CD4-positive, alpha-beta T cell treated with Interleukin-10 for 1 hour (primary cell): ENCODE measurements around the gene MLLT11.
A peak's percentile ranks its signal among the peaks of the same experiment; 100 is the strongest.

Source experiments
- DNase-seq: peaks from one replicate; pipeline ENCODE4 v3.0.0-alpha.2; 2020

Gene MLLT11, protein sequence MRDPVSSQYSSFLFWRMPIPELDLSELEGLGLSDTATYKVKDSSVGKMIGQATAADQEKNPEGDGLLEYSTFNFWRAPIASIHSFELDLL

DNA sequence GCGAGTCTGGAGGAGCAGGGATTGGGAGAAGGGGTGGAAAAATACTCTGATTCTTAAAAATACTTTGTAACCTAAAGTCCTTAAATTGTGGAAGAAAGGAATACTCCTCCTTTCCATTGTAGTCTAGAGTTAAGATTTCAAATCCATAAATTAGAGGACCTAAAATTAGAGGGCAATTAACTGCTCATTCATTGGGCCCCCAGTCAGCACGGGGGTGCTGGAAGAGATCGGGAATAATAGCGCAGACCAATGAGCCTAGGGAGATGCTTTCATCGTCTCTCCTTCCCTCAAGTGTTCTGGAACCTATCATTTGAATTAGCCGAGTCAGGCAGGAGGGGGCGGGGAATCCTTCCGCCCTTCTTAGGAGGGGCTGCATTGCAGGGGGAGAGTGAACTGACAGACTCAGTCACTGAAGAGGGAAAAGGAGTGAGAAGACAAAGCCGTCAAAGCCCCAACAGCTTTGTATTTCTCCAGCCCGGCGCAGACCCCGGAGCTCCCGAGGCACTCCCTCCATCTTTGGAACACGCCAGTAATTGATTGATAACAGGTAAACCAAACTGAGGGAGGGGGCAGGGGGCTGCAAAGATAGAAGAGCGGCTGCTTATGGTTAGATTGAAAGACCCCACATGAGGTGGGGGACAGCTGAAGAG lies at the start of gene MLLT11:
MLLT11 (plus strand) TSS at position 391 of the 650 bp plus-strand sequence. CDS start 6,828 bp downstream, outside the sequence.
- no peak for DNase-seq

DNA sequence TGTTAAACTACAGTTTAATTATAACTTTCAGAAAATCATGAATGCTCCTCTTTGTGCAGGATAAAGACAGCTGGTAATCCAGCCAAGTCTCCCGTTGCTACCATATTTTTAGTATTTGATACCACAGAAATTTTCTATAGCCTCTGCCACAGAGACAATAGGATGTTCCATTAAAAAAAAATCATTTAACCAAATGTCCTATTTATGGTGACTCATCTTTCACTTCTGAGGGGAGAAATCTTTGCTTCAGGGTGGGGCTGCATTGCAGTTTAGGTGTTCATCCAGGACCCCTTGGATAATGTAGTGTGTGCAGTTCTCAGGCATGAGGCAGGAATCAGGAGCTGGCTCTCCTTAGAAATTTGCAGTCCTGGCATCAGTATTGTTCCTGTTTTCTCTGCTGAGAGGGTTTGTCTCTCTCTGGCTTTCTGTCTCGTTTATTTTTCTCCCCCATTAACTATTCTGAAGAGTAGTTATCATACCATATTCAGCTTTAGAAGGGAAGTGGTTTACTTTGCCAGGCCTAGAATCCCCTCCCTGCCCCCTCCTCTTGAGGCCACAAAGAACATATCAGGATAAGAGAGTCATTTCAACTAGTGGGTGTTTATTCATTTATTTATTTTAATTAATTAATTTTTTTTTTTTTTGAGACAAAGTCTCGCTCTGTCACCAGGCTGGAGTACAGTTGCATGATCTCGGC lies 48.9 kb upstream of the MLLT11 start:
- no peak for DNase-seq

DNA sequence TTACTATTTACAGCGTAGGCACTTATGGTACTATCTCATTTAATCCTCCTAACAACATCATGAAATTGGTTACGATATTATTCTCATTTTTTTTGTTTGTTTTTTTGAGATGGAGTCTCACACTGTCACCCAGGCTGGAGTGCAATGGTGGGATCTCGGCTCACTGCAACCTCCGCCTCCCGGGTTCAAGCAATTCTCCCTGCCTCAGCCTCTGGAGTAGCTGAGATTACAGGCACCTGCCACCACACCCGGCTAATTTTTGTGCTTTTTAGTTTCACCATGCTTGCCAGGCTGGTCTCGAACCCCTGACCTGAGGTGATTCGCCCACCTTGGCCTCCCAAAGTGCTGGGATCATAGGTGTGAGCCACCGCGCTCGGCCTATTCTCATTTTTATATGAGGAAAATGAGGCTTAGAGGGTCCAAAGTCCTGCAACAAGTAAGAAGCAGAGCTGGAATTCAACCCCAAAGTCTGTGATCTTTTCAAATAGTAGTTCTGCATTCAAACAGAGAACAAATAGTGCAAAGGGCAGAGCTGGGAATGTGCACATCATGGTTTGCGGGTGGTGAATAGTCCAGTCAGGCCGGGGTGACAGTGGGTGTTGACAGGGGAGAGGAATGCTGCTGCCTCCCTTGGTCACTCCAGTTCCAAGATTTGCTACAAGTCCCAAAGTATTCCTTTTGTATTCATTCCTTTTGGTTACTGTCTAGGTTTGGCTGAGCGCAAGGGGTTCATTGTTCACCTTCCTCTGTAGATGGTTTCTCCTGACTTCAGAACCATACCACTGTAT lies 47.3 kb upstream of the MLLT11 start:
- DNase-seq: no peak

DNA sequence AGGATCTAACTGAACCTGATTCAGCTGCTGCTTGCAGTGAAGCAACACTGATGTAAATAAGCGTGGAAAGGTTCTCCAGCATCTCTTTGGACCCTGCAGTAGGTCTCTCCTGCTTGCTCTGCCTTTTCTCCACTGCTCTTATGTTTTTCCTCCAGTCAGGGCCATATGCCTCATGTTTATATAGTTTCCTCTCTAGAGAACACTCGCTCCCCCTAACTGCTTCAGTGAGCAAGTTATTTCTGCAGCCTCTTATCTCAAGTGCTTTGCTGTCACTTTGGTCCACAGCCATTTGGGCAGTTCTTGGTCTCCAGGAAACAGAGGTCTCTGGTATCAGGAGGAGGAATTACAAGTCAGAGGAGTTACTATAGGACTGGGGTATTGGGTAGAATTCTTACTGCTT lies 46.7 kb upstream of the MLLT11 start:
- DNase-seq: no peak

GRCh38 chr1:151024540-151025146 lies 35.6 kb upstream of the MLLT11 start:
- peak; percentile 91 for DNase-seq

DNA sequence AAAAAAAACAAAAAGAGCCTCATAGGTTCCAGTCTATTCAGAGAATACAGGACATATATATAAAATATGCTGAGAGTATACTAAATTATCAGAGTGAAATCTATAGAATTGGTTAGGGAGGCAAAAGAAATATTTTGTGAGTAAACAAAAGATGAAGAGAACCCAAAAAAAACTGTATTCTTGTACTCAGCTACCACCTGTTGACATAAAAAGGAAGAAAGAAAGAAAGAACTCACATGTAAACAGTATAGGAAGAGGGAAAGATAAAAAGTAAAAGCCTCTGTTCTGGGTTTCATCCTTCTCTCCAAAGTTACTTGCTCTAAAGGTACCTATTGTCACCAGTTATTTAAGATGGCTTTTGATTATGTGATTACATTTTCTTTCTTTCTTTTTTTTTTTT lies 33.7 kb upstream of the MLLT11 start:
- no peak for DNase-seq

GRCh38 chr1:151032164-151032563 lies 28.0 kb upstream of the MLLT11 start:
- no peak for DNase-seq

- DNase-seq: no peak
These were observed 25.0 kb upstream of the MLLT11 start for GRCh38 chr1:151035167-151035566.

DNA sequence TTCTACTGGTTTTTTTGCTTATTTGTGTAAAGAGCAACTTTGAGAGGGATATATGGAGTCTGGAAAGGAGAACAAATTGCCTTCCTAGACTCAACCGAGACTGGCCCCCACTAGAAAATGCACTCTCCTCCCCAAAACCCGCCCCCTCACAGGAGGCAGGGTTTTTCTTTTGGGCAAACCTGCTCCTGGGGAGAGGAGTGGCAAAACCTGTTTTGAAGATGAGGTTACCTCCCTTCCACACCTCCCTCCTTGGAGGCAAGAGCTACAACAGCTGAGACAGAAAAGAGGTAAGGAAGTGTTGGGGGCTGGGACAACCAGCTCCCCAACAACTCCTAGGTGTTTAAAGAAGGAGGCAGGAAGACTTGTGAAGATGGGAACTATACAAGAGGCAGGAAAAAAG lies 23.8 kb upstream of the MLLT11 start, which contains the start of gene BNIPL:
BNIPL (plus strand) TSS at position 231 of the 400 bp plus-strand sequence; CDS start at position 371, 140 bp downstream.
- no peak for DNase-seq

DNA sequence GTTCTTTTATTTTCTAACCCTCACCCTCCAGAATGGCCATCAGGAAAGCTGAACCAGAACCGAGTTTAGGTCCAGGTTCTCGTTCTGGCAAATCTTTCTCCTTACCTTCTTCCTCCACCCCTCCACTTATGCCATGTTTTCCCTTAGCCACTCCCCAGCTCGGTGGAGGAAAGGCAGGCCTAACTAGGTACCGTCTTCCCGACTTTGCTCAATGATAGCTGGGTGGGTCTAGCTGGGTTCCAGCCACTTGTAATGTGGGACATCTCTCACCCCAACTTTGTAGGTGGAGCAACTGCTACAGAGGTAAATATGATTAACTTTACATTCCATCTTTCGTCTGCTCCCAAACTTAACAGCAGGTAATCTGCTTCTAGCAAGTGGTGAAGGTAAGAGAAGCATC lies 23.2 kb upstream of the MLLT11 start:
- DNase-seq: no peak

GRCh38 chr1:151039521-151039920 lies 20.7 kb upstream of the MLLT11 start:
- no peak for DNase-seq

- peak; percentile 31 for DNase-seq
These were observed 17.0 kb upstream of the MLLT11 start for GRCh38 chr1:151043163-151043562.

GRCh38 chr1:151047591-151047924 lies 12.6 kb upstream of the MLLT11 start, which contains the start of gene C1orf56:
C1orf56 (plus strand) TSS chr1:151047751; CDS start chr1:151047848, 97 bp downstream.
- DNase-seq: peak; percentile 70

DNA sequence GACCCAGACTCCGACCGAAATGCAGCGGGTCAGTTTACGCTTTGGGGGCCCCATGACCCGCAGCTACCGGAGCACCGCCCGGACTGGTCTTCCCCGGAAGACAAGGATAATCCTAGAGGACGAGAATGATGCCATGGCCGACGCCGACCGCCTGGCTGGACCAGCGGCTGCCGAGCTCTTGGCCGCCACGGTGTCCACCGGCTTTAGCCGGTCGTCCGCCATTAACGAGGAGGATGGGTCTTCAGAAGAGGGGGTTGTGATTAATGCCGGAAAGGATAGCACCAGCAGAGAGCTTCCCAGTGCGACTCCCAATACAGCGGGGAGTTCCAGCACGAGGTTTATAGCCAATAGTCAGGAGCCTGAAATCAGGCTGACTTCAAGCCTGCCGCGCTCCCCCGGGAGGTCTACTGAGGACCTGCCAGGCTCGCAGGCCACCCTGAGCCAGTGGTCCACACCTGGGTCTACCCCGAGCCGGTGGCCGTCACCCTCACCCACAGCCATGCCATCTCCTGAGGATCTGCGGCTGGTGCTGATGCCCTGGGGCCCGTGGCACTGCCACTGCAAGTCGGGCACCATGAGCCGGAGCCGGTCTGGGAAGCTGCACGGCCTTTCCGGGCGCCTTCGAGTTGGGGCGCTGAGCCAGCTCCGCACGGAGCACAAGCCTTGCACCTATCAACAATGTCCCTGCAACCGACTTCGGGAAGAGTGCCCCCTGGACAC lies 12.1 kb upstream of the MLLT11 start:
- DNase-seq: peak; percentile 70

GRCh38 chr1:151048645-151049032 lies 11.6 kb upstream of the MLLT11 start:
- DNase-seq: no peak

DNA sequence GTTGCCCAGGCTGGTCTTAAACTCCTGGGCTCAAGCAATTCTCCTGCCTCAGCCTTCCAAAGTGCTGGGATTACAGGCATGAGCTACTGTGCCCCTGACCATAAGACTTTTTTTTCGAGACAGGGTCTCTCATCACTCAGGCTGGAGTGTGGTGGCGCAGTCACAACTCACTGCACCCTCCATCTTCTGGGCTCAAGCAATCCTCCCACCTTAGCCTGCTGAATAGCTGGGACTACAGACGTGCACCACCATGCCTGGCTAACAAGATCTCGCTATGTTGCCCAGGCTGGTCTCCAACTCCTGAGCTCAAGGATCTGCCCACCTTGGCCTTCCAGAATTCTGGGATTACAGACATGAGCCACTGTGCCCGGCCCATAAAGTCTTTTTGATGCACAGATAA lies 10.7 kb upstream of the MLLT11 start:
- DNase-seq: peak; percentile 26

- DNase-seq: no peak
These were observed 10.0 kb upstream of the MLLT11 start for GRCh38 chr1:151050051-151050688.

GRCh38 chr1:151051356-151052009 lies 8.7 kb upstream of the MLLT11 start:
- no peak for DNase-seq

DNA sequence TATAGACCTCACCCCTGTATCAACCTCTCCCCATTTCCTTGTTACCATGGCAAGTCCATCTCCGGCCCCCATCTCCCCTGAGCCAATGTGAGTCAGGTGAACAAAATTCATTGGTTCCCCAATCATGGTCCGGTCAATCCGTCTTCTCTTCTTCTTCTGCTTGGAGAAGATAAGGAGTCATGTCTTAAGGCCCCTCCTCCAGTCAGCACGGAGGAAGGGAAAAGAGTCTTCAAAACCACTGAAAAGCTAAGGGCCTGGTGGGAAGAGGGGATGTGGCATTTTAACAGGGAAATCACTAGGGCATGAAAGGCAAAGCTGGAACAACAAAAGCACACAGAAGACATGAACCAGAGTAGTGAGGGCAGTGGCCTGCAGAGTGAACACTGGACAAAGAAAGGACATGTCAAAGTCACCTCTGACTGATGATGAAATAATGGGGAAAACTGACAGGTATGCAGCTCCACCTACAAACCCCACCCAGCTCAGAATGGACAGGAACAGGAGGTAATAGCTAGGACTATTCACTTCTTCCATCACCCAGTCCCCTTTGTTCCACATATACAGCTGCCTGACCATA lies 5.1 kb upstream of the MLLT11 start:
- no peak for DNase-seq

- DNase-seq: no peak
These were observed 4.6 kb upstream of the MLLT11 start for GRCh38 chr1:151055581-151055980.

- peak; percentile 76 for DNase-seq
These were observed 4.0 kb upstream of the MLLT11 start for GRCh38 chr1:151056149-151056548.
